GM10248 (cell line): ENCODE data around the gene GAB2.

ENCODE experiments used
- CTCF ChIA-PET: fragments of 300-600 bp; sonication (Branson Sonifier 250); formaldehyde crosslinking; extraction: SDS; loops from one replicate; lab custom pipeline; 2021; ENCODE audit warnings: antibody characterized with exemption; lab: Yijun Ruan, JAX
- POLR2A ChIA-PET: fragments of 350-650 bp; sonication (Branson Sonifier 250); formaldehyde crosslinking; extraction: SDS; loops from one replicate; lab custom pipeline; 2020; ENCODE audit warnings: antibody characterized with exemption; lab: Yijun Ruan, JAX
- DNase-seq: peaks from one replicate; pipeline ENCODE4 v3.0.0; 2012; ENCODE audit errors: extremely low spot score
- CTCF ChIP-seq: IDR thresholded peaks from 2 replicates; pipeline ENCODE4 v1.5.1; 2012; ENCODE audit warnings: mild to moderate bottlenecking, low read depth; ENCODE audit errors: extremely low read depth, missing control alignments, control extremely low read depth

The GAB2 gene

GRCh38 chr11:78444726-78445125 lies 27.1 kb upstream of the GAB2 start:
- TF ChIP-seq CTCF = no peak
- CTCF ChIA-PET = interaction anchor here (0.9 to 2.7 kb wide), 6 partner anchors 9 to 17 kb away, joined by 3 to 7 read pairs (median 6); no protein-coding TSS in a partner anchor
- POLR2A ChIA-PET = no interaction called here
- no peak for DNase-seq

- ChIA-PET POLR2A (no interaction called here), CTCF (interaction anchor here (2.5 kb wide), 1 partner anchor 14 kb away, joined by 7 read pairs; no protein-coding TSS in a partner anchor)
- no peak for DNase-seq
- no peak for TF ChIP-seq CTCF
These were observed 24.3 kb upstream of the GAB2 start for GRCh38 chr11:78441956-78442355.

- DNase-seq = peak; percentile 41
- ChIA-PET CTCF (interaction anchor here (0.9 to 1.4 kb wide), 2 partner anchors 22 to 117 kb away, joined by 3 read pairs; no protein-coding TSS in a partner anchor), POLR2A (no interaction called here)
- TF ChIP-seq CTCF = no peak
These were observed 20.8 kb upstream of the GAB2 start for GRCh38 chr11:78438298-78438975.

- ChIA-PET CTCF (interaction anchor here (12.2 kb wide), 1 partner anchor 13 kb away, joined by 129 read pairs; the partner anchor contains the start of gene GAB2), POLR2A (no interaction called here)
- TF ChIP-seq CTCF = no peak
- no peak for DNase-seq
These were observed 15.3 kb upstream of the GAB2 start for GRCh38 chr11:78432956-78433355.

- no peak for DNase-seq
- ChIA-PET CTCF (interaction anchor here (12.2 kb wide), 1 partner anchor 12 kb away, joined by 129 read pairs; the partner anchor contains the start of gene GAB2), POLR2A (no interaction called here)
- peak; percentile 32 for TF ChIP-seq CTCF
These were observed 14.5 kb upstream of the GAB2 start for GRCh38 chr11:78432058-78432515.

- POLR2A ChIA-PET = no interaction called here
These were observed 12.0 kb upstream of the GAB2 start for GRCh38 chr11:78429660-78430059.

More at GRCh38 chr11:78429660-78430059, 12.0 kb upstream of the GAB2 start:
- CTCF ChIA-PET = interaction anchor here (1.0 to 12.2 kb wide), 6 partner anchors 10 to 135 kb away, joined by 3 to 129 read pairs (median 3); partner anchors contain the start of gene GAB2
- no peak for TF ChIP-seq CTCF
- no peak for DNase-seq
